ENCODE measurements around the gene ARL8B.
"Not testable (repeated sequence)": the region's sequence is repeated elsewhere in the genome, so short reads cannot be mapped to it uniquely, and the experiment has no call there.

ARL8B gene

GRCh38 chr3:5122030-5122740, at the start of gene ARL8B:
Gene ARL8B (plus strand): TSS chr3:5122292. CDS start chr3:5122466, 174 bp downstream.
- DNase-seq (ENCODE audit: low read depth, low spot score): peak; percentile 90

GRCh38 chr3:5073374-5074085, 48.6 kb upstream of the ARL8B start:
- no peak for DNase-seq (ENCODE audit: low read depth, low spot score)

- no peak for DNase-seq (ENCODE audit: low read depth, low spot score)
These were observed 43.9 kb upstream of the ARL8B start for GRCh38 chr3:5078151-5078550.

- no peak for DNase-seq (ENCODE audit: low read depth, low spot score)
These were observed 42.3 kb upstream of the ARL8B start for GRCh38 chr3:5079761-5080160.

- no peak for DNase-seq (ENCODE audit: low read depth, low spot score)
These were observed 41.1 kb upstream of the ARL8B start for GRCh38 chr3:5080779-5081550.

- DNase-seq (ENCODE audit: low read depth, low spot score): peak; percentile 6
These were observed 39.9 kb upstream of the ARL8B start for GRCh38 chr3:5081973-5082788.

GRCh38 chr3:5082789-5083115, 39.3 kb upstream of the ARL8B start:
- no peak for DNase-seq (ENCODE audit: low read depth, low spot score)

GRCh38 chr3:5084224-5084623, 37.9 kb upstream of the ARL8B start:
- no peak for DNase-seq (ENCODE audit: low read depth, low spot score)

GRCh38 chr3:5086708-5087107, 35.4 kb upstream of the ARL8B start:
- no peak for DNase-seq (ENCODE audit: low read depth, low spot score)

GRCh38 chr3:5087209-5087608, 34.9 kb upstream of the ARL8B start:
- no peak for DNase-seq (ENCODE audit: low read depth, low spot score)

- no peak for DNase-seq (ENCODE audit: low read depth, low spot score)
These were observed 31.9 kb upstream of the ARL8B start for GRCh38 chr3:5090197-5090596.

- DNase-seq (ENCODE audit: low read depth, low spot score): no peak
These were observed 30.1 kb upstream of the ARL8B start for GRCh38 chr3:5092018-5092417.

GRCh38 chr3:5093731-5094130, 28.4 kb upstream of the ARL8B start:
- no peak for DNase-seq (ENCODE audit: low read depth, low spot score)

GRCh38 chr3:5095886-5096285, 26.2 kb upstream of the ARL8B start:
- DNase-seq (ENCODE audit: low read depth, low spot score): peak; percentile 56

GRCh38 chr3:5096336-5097008, 25.6 kb upstream of the ARL8B start:
- DNase-seq (ENCODE audit: low read depth, low spot score): no peak

- no peak for DNase-seq (ENCODE audit: low read depth, low spot score)
These were observed 23.7 kb upstream of the ARL8B start for GRCh38 chr3:5098346-5098745.

- DNase-seq (ENCODE audit: low read depth, low spot score): no peak
These were observed 19.6 kb upstream of the ARL8B start for GRCh38 chr3:5102532-5102931.

GRCh38 chr3:5103743-5104142, 18.3 kb upstream of the ARL8B start:
- DNase-seq (ENCODE audit: low read depth, low spot score): no peak

GRCh38 chr3:5105050-5105449, 17.0 kb upstream of the ARL8B start:
- DNase-seq (ENCODE audit: low read depth, low spot score): no peak

- not testable (repeated sequence) for DNase-seq (ENCODE audit: low read depth, low spot score)
These were observed 15.7 kb upstream of the ARL8B start for GRCh38 chr3:5106371-5106770.

GRCh38 chr3:5106933-5107334, 15.2 kb upstream of the ARL8B start:
- not testable (repeated sequence) for DNase-seq (ENCODE audit: low read depth, low spot score)
